K562 (cell line): ENCODE data around the gene ZDHHC12. TPM values are rescaled to one million over a fixed set of nuclear protein-coding genes. Genes with fewer than 3 reads are reported as not detected.

Experiments used
- CBX3 ChIP-seq, 2 experiments: IDR thresholded peaks; 1 replicate in 1 of 2; 2 replicates in 1 of 2; pipeline ENCODE4 v1.6.1; 2012; ENCODE audit warnings: inconsistent platforms in 2 of 2, low read length in 2 of 2, borderline replicate concordance in 1 of 2, control low read depth in 1 of 2
- ERF ChIP-seq: fragments of 450-650 bp; formaldehyde crosslinking; IDR thresholded peaks from 2 replicates; pipeline ENCODE4 v1.4.0; 2020; ENCODE audit warnings: mild to moderate bottlenecking, mixed read lengths
- HIVEP1 ChIP-seq: fragments of 250-450 bp; sonication (Bioruptor Pico); IDR thresholded peaks from 2 replicates; pipeline ENCODE4 v1.4.0; 2020; ENCODE audit warnings: mild to moderate bottlenecking
- HNRNPUL1 ChIP-seq: fragments of 200-400 bp; formaldehyde crosslinking; IDR thresholded peaks from 2 replicates; pipeline ENCODE4 v1.6.1; 2017; ENCODE audit warnings: low read length
- ILK ChIP-seq: fragments of 450-650 bp; IDR thresholded peaks from 2 replicates; pipeline ENCODE4 v1.6.1; 2016; ENCODE audit warnings: missing genetic modification characterization, low read depth, mild to moderate bottlenecking, missing compliant biosample characterization, moderate library complexity, borderline replicate concordance
- MECOM ChIP-seq: fragments of 250-450 bp; sonication (Bioruptor Pico); IDR thresholded peaks from 2 replicates; pipeline ENCODE4 v1.8.0; 2022; ENCODE audit warnings: inconsistent platforms
- NCOA4 ChIP-seq: fragments of 450-650 bp; IDR thresholded peaks from 2 replicates; pipeline ENCODE4 v1.6.1; 2018; ENCODE audit warnings: mild to moderate bottlenecking; ENCODE audit not compliant: partially characterized antibody
- PHTF2 ChIP-seq: fragments of 250-450 bp; sonication (Bioruptor Pico); IDR thresholded peaks from 2 replicates; pipeline ENCODE4 v1.5.0; 2021; ENCODE audit warnings: mild to moderate bottlenecking
- POLR3A ChIP-seq: IDR thresholded peaks from 2 replicates; pipeline ENCODE4 v1.6.1; 2011; ENCODE audit warnings: borderline replicate concordance, mild to moderate bottlenecking, moderate library complexity; ENCODE audit not compliant: insufficient read length, insufficient read depth; ENCODE audit errors: extremely low read depth
- PURB ChIP-seq: sonication (generic); formaldehyde crosslinking; IDR thresholded peaks from 2 replicates; pipeline ENCODE4 v1.9.0; 2021; ENCODE audit warnings: low read depth, mild to moderate bottlenecking, missing genetic modification reagents
- SMAD2 ChIP-seq: fragments of 150-350 bp; IDR thresholded peaks from 2 replicates; pipeline ENCODE4 v1.6.1; 2014; ENCODE audit warnings: low read depth, mild to moderate bottlenecking, low read length
- SMARCE1 ChIP-seq: fragments of 450-650 bp; IDR thresholded peaks from 2 replicates; pipeline ENCODE4 v1.7.1; 2016; ENCODE audit warnings: mild to moderate bottlenecking
- SPI1 ChIP-seq: IDR thresholded peaks from 2 replicates; pipeline ENCODE4 v1.6.1; 2011; ENCODE audit warnings: low read depth, low read length, control low read depth, borderline replicate concordance
- SRSF1 ChIP-seq: fragments of 200-400 bp; formaldehyde crosslinking; IDR thresholded peaks from 2 replicates; pipeline ENCODE4 v1.6.1; 2017; ENCODE audit warnings: mild to moderate bottlenecking, low read depth, low read length, moderate library complexity
- THRAP3 ChIP-seq: fragments of 450-650 bp; IDR thresholded peaks from 2 replicates; pipeline ENCODE4 v1.6.1; 2016; ENCODE audit warnings: mild to moderate bottlenecking, inconsistent platforms, borderline replicate concordance
- WHSC1 ChIP-seq: IDR thresholded peaks from one replicate; pipeline ENCODE4 v1.6.1; 2012; ENCODE audit warnings: low read length, control low read depth, inconsistent platforms
- ZBTB7A ChIP-seq: IDR thresholded peaks from 2 replicates; pipeline ENCODE4 v1.6.1; 2011; ENCODE audit warnings: low read depth, mild to moderate bottlenecking, low read length, moderate library complexity, borderline replicate concordance; ENCODE audit not compliant: control insufficient read depth
- ZFP30 ChIP-seq: fragments of 250-450 bp; sonication (Bioruptor Pico); IDR thresholded peaks from 2 replicates; pipeline ENCODE4 v1.8.0; 2022; ENCODE audit warnings: moderate library complexity, mild to moderate bottlenecking, inconsistent platforms, borderline replicate concordance
- ZNF124 ChIP-seq: sonication (generic); formaldehyde crosslinking; IDR thresholded peaks from 2 replicates; pipeline ENCODE4 v1.8.1; 2022; ENCODE audit warnings: missing genetic modification reagents
- ZNF263 ChIP-seq: sonication (generic); formaldehyde crosslinking; IDR thresholded peaks from 2 replicates; pipeline ENCODE4 v1.8.0; 2022; ENCODE audit warnings: mild to moderate bottlenecking, missing genetic modification reagents, borderline replicate concordance
- ZNF561 ChIP-seq: fragments of 450-650 bp; formaldehyde crosslinking; conservative IDR thresholded peaks from 2 replicates; pipeline ENCODE4 v1.4.0; 2020; ENCODE audit warnings: mild to moderate bottlenecking, moderate library complexity
- polyA plus RNA-seq, 8 experiments: library from polyadenylated mRNA; depleted of rRNA in 4 of 8; stranded (reverse) in 5 of 8; unstranded in 3 of 8; fragments of >200 nt; fragmentation: Nextera tagmentation in 2 of 8; fragmentation: Illumina TruSeq in 1 of 8; extraction: Ambion mirVana in 2 of 8; extraction: Trizol in 1 of 8; gene quantifications; 2 replicates each; pipeline versions ENCODE4 v1.2.1 to v1.2.3, GENCODE V29; 2011 to 2014; ENCODE audit warnings: inconsistent platforms in 1 of 8, missing spikeins in 1 of 8
- total RNA-seq, 7 experiments: library from RNA; depleted of rRNA in 6 of 7; stranded (reverse); fragments of >200 nt in 6 of 7; fragmentation: Illumina TruSeq in 2 of 7; extraction: Trizol in 2 of 7; gene quantifications; 2 replicates each; pipeline versions ENCODE4 v1.2.1 to v1.2.3, GENCODE V29; 2011 to 2021; ENCODE audit warnings: low replicate concordance in 1 of 7
- TF ChIP-seq, protein P1 (sequence below): fragments of 250-450 bp; sonication (Bioruptor Pico); IDR thresholded peaks from 2 replicates; pipeline ENCODE4 v1.5.0; 2021; ENCODE audit warnings: mild to moderate bottlenecking, moderate library complexity
- TF ChIP-seq, protein P2 (sequence below): fragments of 250-450 bp; sonication (Bioruptor Pico); IDR thresholded peaks from 2 replicates; pipeline ENCODE4 v1.8.0; 2021; ENCODE audit warnings: borderline replicate concordance, mild to moderate bottlenecking, moderate library complexity; ENCODE audit not compliant: poor library complexity, severe bottlenecking
- TF ChIP-seq, protein P3 (sequence below): fragments of 250-450 bp; sonication (Bioruptor Pico); IDR thresholded peaks from 2 replicates; pipeline ENCODE4 v1.8.0; 2022; ENCODE audit warnings: inconsistent platforms, mild to moderate bottlenecking, moderate library complexity, borderline replicate concordance

Gene ZDHHC12
- total and polyA plus RNA-seq, 9 of the 15 experiments (the other 6 are each of a cell fraction or from before 2014, with no cell fraction given), result 0.21 to 38.0 (median 13.8) TPM

DNA sequence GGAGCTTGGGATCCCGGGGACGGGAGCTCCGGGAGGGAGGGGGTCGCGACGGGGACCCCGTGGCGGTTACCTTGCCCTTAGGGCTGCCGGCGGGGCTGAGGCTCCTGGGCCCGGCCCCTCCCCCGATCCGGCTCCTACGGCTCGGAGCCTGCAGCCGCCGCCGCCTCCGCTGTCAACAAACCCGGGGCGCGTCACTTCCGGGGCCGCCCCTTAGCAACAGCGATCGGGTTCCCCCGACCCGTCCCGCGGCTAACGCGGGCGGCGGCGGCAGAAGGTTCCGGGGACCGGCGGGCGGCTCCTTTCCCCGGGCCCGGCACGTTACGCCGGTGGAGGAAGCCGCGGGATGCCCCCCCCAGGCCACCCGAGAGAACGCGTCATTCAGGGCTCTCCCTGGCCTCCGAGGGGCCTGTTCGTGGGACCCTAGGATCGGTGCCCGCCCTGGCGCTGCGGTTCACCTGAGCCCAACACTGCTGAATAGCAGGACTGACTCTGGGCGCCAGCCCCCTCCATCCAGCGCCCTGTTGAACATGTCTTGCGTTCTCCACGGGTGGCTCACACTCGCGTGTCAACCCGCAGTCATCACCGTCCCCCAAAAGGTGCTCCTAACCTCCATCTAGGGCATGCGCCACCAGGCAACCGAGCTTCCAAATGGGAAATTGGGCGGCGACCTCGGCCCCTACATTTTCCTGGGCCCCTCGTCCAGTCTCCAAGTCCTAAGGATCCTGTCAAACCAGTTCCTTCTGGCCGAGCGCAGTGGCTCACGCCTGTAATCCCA is 48.0 kb upstream of the ZDHHC12 start, which contains the start of gene ZER1 (continued):
- TF ChIP-seq, protein P1, sequence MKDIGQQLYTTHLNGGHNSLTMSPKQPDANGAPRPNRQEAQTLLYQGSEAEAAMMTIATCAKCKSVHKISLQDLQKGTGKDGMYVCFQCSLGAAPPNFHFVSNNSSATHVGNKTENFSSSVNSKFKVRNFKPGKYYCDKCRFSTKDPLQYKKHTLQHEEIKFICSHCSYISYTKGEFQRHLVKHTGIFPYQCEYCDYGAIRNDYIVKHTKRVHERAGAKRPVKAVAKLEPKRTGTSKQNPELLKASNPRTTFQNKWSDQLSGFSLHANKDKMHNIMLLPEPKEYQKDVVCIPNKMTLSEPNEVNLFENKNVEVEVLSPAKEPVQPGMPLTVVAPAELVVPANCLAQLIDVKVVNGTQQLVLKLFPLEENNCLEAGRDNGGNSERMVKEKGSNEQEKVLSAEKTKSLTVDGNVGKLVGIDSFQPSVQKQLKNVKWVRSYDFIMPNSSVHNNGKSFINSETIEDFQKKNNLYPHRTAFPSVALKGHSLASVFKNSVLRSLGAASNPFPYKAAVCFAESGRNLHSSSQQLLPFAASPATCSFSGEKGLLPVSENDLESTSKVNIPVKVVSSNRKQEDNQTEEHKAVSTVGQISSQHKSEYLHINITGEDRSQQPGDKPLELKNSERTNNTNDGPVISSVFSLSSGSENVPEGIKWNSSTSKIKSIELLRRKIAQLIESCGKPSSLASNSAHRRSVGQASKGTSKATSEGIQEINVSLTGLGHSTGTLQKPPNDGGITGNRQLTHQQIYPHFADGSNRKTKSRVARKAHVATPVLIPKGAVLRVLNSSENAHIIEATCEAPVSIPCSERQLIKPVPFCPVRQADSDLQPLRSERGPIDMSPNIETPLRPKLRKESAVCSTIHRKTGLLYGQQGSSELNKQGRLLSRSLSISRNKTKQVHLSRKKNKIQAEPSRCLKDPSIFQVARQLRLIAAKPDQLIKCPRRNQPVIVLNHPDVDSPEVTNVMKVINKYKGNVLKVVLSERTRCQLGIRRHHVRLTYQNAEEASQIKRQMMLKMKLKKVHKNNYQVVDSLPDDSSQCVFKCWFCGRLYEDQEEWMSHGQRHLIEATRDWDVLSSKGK (CRISPR knock-in tag), result no peak
- TF ChIP-seq HIVEP1 (CRISPR knock-in tag), result no peak
- TF ChIP-seq THRAP3, result no peak
- TF ChIP-seq NCOA4, result no peak
- peak; percentile 33; the same call in 1 of the 2 replicates for TF ChIP-seq ZBTB7A
- TF ChIP-seq, protein P2, sequence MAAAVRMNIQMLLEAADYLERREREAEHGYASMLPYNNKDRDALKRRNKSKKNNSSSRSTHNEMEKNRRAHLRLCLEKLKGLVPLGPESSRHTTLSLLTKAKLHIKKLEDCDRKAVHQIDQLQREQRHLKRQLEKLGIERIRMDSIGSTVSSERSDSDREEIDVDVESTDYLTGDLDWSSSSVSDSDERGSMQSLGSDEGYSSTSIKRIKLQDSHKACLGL (CRISPR knock-in tag), result no peak
- no peak for TF ChIP-seq SMAD2
- no peak for TF ChIP-seq SRSF1
- TF ChIP-seq POLR3A, result no peak
- no peak for TF ChIP-seq ZFP30 (CRISPR knock-in tag)
- no peak for TF ChIP-seq HNRNPUL1
- TF ChIP-seq SPI1, result 0 out of 2 replicates have a peak, but pooled peaks have one; percentile 5
- TF ChIP-seq WHSC1, result no peak
- no peak for TF ChIP-seq PURB (CRISPR knock-in tag)
- peak; percentile 46 for TF ChIP-seq ZNF263
- TF ChIP-seq CBX3 (IDR thresholded peaks at IDR 0.05; ENCODE audit: borderline replicate concordance in 1 of 2, low read length in 2 of 2), result peak in 1 of 2 experiments; percentile 91; a peak in 2 of 3 replicates
- no peak for TF ChIP-seq ZNF561 (CRISPR knock-in tag)
- 0 out of 2 replicates have a peak, but pooled peaks have one; percentile 75 for TF ChIP-seq ERF
- TF ChIP-seq ZNF124 (CRISPR knock-in tag), result no peak
- TF ChIP-seq, protein P3, sequence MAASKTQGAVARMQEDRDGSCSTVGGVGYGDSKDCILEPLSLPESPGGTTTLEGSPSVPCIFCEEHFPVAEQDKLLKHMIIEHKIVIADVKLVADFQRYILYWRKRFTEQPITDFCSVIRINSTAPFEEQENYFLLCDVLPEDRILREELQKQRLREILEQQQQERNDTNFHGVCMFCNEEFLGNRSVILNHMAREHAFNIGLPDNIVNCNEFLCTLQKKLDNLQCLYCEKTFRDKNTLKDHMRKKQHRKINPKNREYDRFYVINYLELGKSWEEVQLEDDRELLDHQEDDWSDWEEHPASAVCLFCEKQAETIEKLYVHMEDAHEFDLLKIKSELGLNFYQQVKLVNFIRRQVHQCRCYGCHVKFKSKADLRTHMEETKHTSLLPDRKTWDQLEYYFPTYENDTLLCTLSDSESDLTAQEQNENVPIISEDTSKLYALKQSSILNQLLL (CRISPR knock-in tag), result no peak
- TF ChIP-seq ILK (tag), result no peak
- no peak for TF ChIP-seq SMARCE1
- TF ChIP-seq PHTF2 (CRISPR knock-in tag), result no peak
- no peak for TF ChIP-seq MECOM (CRISPR knock-in tag)
